SK-N-SH treated with all-trans-retinoic acid at 6 μM for 48 hours (cell line): ENCODE data around the gene DHH.

Source experiments
- ATAC-seq: fragments of 200-7000 bp; cut with Tn5 transposase; 3 replicates; pipeline ENCODE4 v1.9.1; 2020; ENCODE audit warnings: mild to moderate bottlenecking, moderate library complexity
- ARNTL ChIP-seq: fragments of 450-650 bp; formaldehyde crosslinking; IDR thresholded peaks from 2 replicates; pipeline ENCODE4 v1.5.0; 2020; ENCODE audit warnings: low read depth, mild to moderate bottlenecking, moderate library complexity, borderline replicate concordance
- BACH2 ChIP-seq: fragments of 250-450 bp; sonication (Bioruptor Pico); IDR thresholded peaks from 2 replicates; pipeline ENCODE4 v1.9.0; 2021; ENCODE audit warnings: mild to moderate bottlenecking, borderline replicate concordance
- CSDC2 ChIP-seq: fragments of 250-450 bp; sonication (Bioruptor Pico); IDR thresholded peaks from 2 replicates; pipeline ENCODE4 v1.5.0; 2020; ENCODE audit warnings: mild to moderate bottlenecking, moderate library complexity
- ESRRG ChIP-seq: fragments of 250-450 bp; sonication (Bioruptor Pico); IDR thresholded peaks from 2 replicates; pipeline ENCODE4 v1.6.1; 2021; ENCODE audit warnings: mild to moderate bottlenecking
- GLIS3 ChIP-seq: fragments of 250-450 bp; sonication (Bioruptor Pico); IDR thresholded peaks from 2 replicates; pipeline ENCODE4 v1.5.0; 2020; ENCODE audit warnings: mild to moderate bottlenecking, moderate library complexity
- ISL1 ChIP-seq: fragments of 250-450 bp; sonication (Bioruptor Pico); IDR thresholded peaks from 2 replicates; pipeline ENCODE4 v2.1.2; 2022; ENCODE audit warnings: mild to moderate bottlenecking, moderate library complexity
- OSR1 ChIP-seq: fragments of 250-450 bp; sonication (Bioruptor Pico); IDR thresholded peaks from 2 replicates; pipeline ENCODE4 v1.8.0; 2022; ENCODE audit warnings: moderate library complexity, mild to moderate bottlenecking, inconsistent platforms
- PPARA ChIP-seq: fragments of 250-450 bp; sonication (Bioruptor Pico); IDR thresholded peaks from 2 replicates; pipeline ENCODE4 v1.5.0; 2020; ENCODE audit warnings: mild to moderate bottlenecking, borderline replicate concordance
- SNAI2 ChIP-seq: fragments of 250-450 bp; sonication (Bioruptor Pico); IDR thresholded peaks from 2 replicates; pipeline ENCODE4 v1.5.0; 2020; ENCODE audit warnings: mild to moderate bottlenecking, moderate library complexity
- TCF4 ChIP-seq: fragments of 250-450 bp; sonication (Bioruptor Pico); IDR thresholded peaks from 2 replicates; pipeline ENCODE4 v1.8.0; 2021; ENCODE audit warnings: mild to moderate bottlenecking, moderate library complexity, borderline replicate concordance
- TOX ChIP-seq: fragments of 250-450 bp; sonication (Bioruptor Pico); IDR thresholded peaks from 2 replicates; pipeline ENCODE4 v1.8.0; 2021; ENCODE audit warnings: mild to moderate bottlenecking, moderate library complexity, borderline replicate concordance
- ZC3H10 ChIP-seq: fragments of 250-450 bp; sonication (Bioruptor Pico); IDR thresholded peaks from 2 replicates; pipeline ENCODE4 v1.5.1; 2021; ENCODE audit warnings: mild to moderate bottlenecking, moderate library complexity
- ZFP3 ChIP-seq: fragments of 250-450 bp; sonication (Bioruptor Pico); IDR thresholded peaks from 2 replicates; pipeline ENCODE4 v1.5.0; 2020; ENCODE audit warnings: mild to moderate bottlenecking, moderate library complexity
- ZFP30 ChIP-seq: fragments of 450-650 bp; formaldehyde crosslinking; IDR thresholded peaks from 2 replicates; pipeline ENCODE4 v1.5.0; 2022; ENCODE audit warnings: mild to moderate bottlenecking, moderate library complexity
- ZNF565 ChIP-seq: fragments of 450-650 bp; formaldehyde crosslinking; conservative IDR thresholded peaks from 2 replicates; pipeline ENCODE4 v1.5.0; 2020; ENCODE audit warnings: low read depth, mild to moderate bottlenecking, moderate library complexity
- ZNF70 ChIP-seq: fragments of 450-650 bp; formaldehyde crosslinking; IDR thresholded peaks from 2 replicates; pipeline ENCODE4 v1.5.0; 2020; ENCODE audit warnings: mild to moderate bottlenecking, moderate library complexity
- ZNF8 ChIP-seq: fragments of 450-650 bp; formaldehyde crosslinking; IDR thresholded peaks from 2 replicates; pipeline ENCODE4 v1.5.0; 2020; ENCODE audit warnings: mild to moderate bottlenecking, moderate library complexity
- TF ChIP-seq, protein P1 (sequence below): fragments of 250-450 bp; sonication (Bioruptor Pico); IDR thresholded peaks from 2 replicates; pipeline ENCODE4 v1.8.0; 2020; ENCODE audit warnings: mild to moderate bottlenecking, moderate library complexity, borderline replicate concordance
- TF ChIP-seq, protein P2 (sequence below): fragments of 250-450 bp; sonication (Bioruptor Pico); IDR thresholded peaks from 2 replicates; pipeline ENCODE4 v1.5.0; 2020; ENCODE audit warnings: mild to moderate bottlenecking, moderate library complexity
- TF ChIP-seq, protein P3 (sequence below): fragments of 250-450 bp; sonication (Bioruptor Pico); IDR thresholded peaks from 2 replicates; pipeline ENCODE4 v1.8.0; 2021; ENCODE audit warnings: low read depth, mild to moderate bottlenecking, moderate library complexity, borderline replicate concordance
- TF ChIP-seq, protein P4 (sequence below): fragments of 250-450 bp; sonication (Bioruptor Pico); IDR thresholded peaks from 2 replicates; pipeline ENCODE4 v1.5.1; 2020; ENCODE audit warnings: low read depth, mild to moderate bottlenecking, moderate library complexity
- TF ChIP-seq, protein P5 (sequence below): fragments of 250-450 bp; sonication (Bioruptor Pico); IDR thresholded peaks from 2 replicates; pipeline ENCODE4 v1.5.1; 2021; ENCODE audit warnings: mild to moderate bottlenecking, moderate library complexity

DHH gene

DNA sequence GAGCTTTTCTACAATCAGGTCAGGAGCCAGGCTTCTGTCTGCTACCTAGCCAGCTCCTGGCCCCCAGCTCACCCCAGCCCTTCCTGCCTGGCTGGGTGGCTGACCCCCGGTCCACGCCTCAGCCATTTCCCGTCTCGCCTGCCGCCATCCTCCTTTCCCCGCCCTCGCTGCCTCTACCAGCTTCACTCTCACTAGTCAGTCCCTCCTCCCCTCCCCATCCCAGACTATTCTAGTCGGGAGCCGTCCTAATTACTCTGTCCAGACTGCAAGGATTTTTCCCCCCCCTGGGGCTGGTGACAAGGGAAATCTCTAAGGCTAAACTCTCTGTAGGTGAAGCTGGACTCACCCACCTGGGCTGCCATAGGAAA, 825 bp downstream of the DHH start:
- ATAC-seq: no peak
- TF ChIP-seq ZNF70 (CRISPR knock-in tag): no peak
- TF ChIP-seq, protein P1, sequence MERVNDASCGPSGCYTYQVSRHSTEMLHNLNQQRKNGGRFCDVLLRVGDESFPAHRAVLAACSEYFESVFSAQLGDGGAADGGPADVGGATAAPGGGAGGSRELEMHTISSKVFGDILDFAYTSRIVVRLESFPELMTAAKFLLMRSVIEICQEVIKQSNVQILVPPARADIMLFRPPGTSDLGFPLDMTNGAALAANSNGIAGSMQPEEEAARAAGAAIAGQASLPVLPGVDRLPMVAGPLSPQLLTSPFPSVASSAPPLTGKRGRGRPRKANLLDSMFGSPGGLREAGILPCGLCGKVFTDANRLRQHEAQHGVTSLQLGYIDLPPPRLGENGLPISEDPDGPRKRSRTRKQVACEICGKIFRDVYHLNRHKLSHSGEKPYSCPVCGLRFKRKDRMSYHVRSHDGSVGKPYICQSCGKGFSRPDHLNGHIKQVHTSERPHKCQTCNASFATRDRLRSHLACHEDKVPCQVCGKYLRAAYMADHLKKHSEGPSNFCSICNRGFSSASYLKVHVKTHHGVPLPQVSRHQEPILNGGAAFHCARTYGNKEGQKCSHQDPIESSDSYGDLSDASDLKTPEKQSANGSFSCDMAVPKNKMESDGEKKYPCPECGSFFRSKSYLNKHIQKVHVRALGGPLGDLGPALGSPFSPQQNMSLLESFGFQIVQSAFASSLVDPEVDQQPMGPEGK: no peak
- no peak for TF ChIP-seq ZNF8 (CRISPR knock-in tag)
- TF ChIP-seq BACH2 (CRISPR knock-in tag): no peak

DNA sequence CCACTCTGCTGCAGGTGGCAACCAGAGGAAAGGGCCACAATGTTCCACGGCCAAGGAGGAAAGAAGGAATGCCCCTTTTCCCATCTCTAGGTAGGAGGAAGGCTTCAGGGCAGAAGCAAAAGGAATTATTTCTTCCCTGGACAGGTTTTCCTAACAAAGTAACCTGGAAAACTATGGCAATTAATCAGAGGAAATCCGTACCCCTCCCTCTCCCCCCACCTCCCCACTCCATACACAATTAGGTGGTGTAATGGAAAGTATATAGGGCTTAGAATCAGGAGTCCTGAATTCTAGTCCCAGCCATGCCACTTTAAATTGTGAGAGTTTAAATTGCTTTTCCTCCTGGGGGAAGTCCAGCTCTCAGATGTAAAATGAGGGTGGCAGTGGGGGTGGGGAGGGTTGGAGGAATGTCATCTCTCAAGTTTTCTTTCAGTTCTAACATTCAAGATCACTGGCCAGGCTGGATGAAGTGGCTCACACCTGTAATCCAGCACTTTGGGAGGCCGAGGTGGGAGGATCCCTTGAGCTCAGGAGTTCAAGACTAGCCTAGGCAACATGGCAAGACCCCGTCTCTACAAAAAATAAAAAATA, 1.7 kb downstream of the DHH start:
- no peak for ATAC-seq
- TF ChIP-seq CSDC2 (CRISPR knock-in tag) (no peak), OSR1 (no peak), ZFP30 (CRISPR knock-in tag) (no peak), ARNTL (CRISPR knock-in tag) (no peak), ISL1 (CRISPR knock-in tag) (no peak), GLIS3 (CRISPR knock-in tag) (no peak), SNAI2 (CRISPR knock-in tag) (no peak), BACH2 (CRISPR knock-in tag) (no peak), ESRRG (CRISPR knock-in tag) (no peak), ZNF70 (CRISPR knock-in tag) (no peak), ZFP3 (CRISPR knock-in tag) (no peak), PPARA (no peak), ZC3H10 (CRISPR knock-in tag) (no peak), TOX (no peak), TCF4 (CRISPR knock-in tag) (no peak)
- TF ChIP-seq, protein P2, sequence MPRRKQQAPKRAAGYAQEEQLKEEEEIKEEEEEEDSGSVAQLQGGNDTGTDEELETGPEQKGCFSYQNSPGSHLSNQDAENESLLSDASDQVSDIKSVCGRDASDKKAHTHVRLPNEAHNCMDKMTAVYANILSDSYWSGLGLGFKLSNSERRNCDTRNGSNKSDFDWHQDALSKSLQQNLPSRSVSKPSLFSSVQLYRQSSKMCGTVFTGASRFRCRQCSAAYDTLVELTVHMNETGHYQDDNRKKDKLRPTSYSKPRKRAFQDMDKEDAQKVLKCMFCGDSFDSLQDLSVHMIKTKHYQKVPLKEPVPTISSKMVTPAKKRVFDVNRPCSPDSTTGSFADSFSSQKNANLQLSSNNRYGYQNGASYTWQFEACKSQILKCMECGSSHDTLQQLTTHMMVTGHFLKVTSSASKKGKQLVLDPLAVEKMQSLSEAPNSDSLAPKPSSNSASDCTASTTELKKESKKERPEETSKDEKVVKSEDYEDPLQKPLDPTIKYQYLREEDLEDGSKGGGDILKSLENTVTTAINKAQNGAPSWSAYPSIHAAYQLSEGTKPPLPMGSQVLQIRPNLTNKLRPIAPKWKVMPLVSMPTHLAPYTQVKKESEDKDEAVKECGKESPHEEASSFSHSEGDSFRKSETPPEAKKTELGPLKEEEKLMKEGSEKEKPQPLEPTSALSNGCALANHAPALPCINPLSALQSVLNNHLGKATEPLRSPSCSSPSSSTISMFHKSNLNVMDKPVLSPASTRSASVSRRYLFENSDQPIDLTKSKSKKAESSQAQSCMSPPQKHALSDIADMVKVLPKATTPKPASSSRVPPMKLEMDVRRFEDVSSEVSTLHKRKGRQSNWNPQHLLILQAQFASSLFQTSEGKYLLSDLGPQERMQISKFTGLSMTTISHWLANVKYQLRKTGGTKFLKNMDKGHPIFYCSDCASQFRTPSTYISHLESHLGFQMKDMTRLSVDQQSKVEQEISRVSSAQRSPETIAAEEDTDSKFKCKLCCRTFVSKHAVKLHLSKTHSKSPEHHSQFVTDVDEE (CRISPR knock-in tag): no peak
- TF ChIP-seq, protein P3, sequence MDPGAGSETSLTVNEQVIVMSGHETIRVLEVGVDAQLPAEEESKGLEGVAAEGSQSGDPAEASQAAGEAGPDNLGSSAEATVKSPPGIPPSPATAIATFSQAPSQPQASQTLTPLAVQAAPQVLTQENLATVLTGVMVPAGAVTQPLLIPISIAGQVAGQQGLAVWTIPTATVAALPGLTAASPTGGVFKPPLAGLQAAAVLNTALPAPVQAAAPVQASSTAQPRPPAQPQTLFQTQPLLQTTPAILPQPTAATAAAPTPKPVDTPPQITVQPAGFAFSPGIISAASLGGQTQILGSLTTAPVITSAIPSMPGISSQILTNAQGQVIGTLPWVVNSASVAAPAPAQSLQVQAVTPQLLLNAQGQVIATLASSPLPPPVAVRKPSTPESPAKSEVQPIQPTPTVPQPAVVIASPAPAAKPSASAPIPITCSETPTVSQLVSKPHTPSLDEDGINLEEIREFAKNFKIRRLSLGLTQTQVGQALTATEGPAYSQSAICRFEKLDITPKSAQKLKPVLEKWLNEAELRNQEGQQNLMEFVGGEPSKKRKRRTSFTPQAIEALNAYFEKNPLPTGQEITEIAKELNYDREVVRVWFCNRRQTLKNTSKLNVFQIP (CRISPR knock-in tag): no peak
- TF ChIP-seq, protein P4, sequence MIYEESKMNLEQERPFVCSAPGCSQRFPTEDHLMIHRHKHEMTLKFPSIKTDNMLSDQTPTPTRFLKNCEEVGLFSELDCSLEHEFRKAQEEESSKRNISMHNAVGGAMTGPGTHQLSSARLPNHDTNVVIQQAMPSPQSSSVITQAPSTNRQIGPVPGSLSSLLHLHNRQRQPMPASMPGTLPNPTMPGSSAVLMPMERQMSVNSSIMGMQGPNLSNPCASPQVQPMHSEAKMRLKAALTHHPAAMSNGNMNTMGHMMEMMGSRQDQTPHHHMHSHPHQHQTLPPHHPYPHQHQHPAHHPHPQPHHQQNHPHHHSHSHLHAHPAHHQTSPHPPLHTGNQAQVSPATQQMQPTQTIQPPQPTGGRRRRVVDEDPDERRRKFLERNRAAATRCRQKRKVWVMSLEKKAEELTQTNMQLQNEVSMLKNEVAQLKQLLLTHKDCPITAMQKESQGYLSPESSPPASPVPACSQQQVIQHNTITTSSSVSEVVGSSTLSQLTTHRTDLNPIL: no peak
- TF ChIP-seq, protein P5, sequence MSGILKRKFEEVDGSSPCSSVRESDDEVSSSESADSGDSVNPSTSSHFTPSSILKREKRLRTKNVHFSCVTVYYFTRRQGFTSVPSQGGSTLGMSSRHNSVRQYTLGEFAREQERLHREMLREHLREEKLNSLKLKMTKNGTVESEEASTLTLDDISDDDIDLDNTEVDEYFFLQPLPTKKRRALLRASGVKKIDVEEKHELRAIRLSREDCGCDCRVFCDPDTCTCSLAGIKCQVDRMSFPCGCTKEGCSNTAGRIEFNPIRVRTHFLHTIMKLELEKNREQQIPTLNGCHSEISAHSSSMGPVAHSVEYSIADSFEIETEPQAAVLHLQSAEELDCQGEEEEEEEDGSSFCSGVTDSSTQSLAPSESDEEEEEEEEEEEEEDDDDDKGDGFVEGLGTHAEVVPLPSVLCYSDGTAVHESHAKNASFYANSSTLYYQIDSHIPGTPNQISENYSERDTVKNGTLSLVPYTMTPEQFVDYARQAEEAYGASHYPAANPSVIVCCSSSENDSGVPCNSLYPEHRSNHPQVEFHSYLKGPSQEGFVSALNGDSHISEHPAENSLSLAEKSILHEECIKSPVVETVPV (CRISPR knock-in tag): no peak

DNA sequence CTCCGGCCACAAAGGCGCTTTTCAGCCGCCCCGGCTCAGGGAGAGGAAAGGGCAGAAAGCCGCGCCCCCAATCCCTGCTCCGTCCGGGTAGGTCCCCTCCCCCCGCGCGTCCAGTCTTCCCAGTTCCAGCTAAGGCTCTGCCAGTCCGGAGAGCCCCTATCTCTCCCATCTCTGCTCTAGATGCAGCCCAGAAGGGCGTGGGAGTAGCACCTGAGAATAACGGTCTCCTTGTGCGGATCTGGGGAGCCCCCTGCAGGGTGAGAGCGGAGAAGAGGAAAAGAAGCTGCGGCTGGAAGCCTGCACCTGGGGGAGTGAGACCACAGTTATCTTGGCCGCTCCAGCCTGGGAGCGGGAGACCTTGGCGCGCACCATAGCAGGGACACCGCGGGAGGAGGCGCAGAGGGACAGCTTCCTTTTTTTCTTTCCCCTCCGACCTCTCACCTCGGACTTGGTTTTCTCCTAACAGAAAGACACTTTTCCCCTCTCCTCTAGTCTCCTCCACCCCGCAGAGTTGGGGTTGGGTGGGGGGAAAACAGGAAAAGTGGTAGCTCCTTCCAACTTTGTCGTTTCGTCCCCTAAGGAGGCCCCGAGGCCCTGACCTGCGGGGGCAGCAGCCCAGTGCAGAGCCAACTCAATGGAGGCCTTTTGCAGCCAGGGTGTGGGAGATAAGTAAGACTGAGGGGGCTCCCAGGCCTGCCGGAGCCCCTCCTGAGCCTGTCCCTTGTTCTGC, 2.4 kb downstream of the DHH start:
- peak; percentile 28; the same call in 2 of the 3 replicates for ATAC-seq
- TF ChIP-seq GLIS3 (CRISPR knock-in tag): no peak
- no peak for TF ChIP-seq BACH2 (CRISPR knock-in tag)
- TF ChIP-seq, protein P1: no peak
- TF ChIP-seq ZNF70 (CRISPR knock-in tag): no peak
- TF ChIP-seq, protein P4: no peak
- TF ChIP-seq ZNF8 (CRISPR knock-in tag): no peak
- no peak for TF ChIP-seq PPARA
- no peak for TF ChIP-seq ARNTL (CRISPR knock-in tag)
- TF ChIP-seq ZNF565 (CRISPR knock-in tag): no peak
